ENCODE results near the gene OR4X1.

DNA sequence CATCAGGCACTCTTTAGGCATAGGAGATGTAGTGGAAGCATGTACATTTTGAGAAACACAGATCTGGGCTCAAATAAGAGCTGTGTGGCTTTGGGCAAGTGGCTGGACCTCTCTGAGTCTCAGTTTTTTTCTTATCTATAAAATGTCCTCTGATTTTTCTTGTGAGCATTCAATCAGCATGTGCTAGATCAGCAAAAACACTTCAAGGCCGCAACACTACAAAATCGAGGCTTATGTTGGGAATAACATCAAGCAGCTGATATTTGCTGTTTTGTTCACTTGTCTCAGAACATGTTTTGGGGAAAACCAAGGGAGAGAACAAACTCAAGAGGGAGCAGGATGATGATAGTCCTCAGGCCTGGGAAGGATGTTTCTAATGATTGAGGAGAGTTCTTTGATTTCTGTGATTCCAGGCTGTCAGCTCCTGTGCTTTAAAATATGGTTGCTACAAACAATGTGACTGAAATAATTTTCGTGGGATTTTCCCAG, at the start of gene OR4X1:
- no peak for TF ChIP-seq CTCF (IDR thresholded peaks at IDR 0.05)
- no peak for TF ChIP-seq RFX5 (IDR thresholded peaks at IDR 0.05; ENCODE audit: low read length)
- no peak for TF ChIP-seq NRF1 (IDR thresholded peaks at IDR 0.05; ENCODE audit: low read depth, low read length)
- TF ChIP-seq TAF1 (IDR thresholded peaks at IDR 0.05; ENCODE audit: borderline replicate concordance, low read depth, low read length) = no peak
- TF ChIP-seq SIN3A (IDR thresholded peaks at IDR 0.05; ENCODE audit: borderline replicate concordance, low read depth, low read length) = no peak
- no peak for TF ChIP-seq MAX (IDR thresholded peaks at IDR 0.05; ENCODE audit: low read depth)
- no peak for TF ChIP-seq FOXM1 (IDR thresholded peaks at IDR 0.05; ENCODE audit: low read depth)
